Activated T-cell treated with anti-CD3 and anti-CD28 coated beads for 24 hours (primary cell): ENCODE results near the gene SRRT.
A peak's percentile ranks its signal among the peaks of the same experiment; 100 is the strongest.

ENCODE experiments used
- DNase-seq: peaks from one replicate; pipeline ENCODE4 v3.0.0-alpha.2; 2020; ENCODE audit warnings: low read depth

SRRT gene

DNA sequence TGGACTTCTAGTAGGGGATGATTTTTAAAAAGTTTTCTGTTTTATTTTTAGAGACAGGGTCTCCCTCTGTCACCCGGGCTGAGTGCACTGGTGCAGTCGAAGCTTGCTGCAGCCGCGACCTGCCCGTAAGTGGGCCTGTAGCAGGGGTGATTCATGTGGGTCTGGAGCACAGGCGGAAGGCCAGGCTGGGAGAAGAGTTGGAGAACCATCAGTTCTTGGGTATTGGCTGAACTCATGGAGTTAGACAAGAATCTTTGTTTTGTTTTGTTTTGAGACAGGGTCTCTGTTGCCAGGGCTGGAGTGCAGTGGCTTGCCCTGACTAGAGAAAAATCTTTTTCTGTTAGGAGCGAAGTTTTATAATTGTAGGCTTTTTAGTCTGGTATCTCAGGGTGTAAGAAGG, 5.7 kb downstream of the SRRT start:
- no peak for DNase-seq

DNA sequence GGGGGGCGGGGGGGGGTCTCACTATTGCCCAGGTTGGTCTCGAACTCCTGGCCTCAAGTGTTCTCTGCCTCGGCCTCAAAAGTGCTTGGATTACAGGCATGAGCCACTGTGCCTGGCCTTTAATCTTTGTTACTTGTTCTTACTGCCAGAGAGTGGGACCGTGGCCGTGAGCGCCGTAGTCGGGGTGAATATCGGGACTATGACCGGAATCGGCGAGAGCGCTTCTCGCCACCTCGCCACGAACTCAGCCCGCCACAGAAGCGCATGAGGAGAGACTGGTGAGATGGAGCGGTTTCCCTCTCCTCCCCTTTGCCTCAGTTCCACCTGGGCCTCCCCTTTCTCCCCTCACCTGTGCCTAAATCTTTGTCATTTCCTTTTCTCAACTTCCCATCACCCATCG, 6.2 kb downstream of the SRRT start:
- no peak for DNase-seq

DNA sequence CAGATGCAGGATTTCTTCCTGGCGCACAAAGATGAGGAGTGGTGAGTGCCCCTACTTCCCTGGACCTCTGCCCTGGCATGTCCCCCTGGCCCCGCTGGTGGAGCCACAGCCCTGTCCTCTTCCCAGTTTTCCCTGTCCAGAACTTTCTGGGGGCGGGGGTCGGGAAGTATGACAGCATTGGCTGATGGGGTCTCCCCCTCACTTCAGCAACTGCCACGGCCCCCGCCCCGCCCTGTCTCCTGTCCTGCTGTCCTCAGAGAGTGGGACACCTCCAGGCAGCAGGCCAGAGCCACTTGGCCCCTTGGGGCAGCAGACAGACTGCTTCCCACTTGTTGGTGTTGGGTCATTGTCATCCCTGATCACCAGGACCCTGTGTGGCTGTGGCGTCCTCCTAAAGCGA, 7.3 kb downstream of the SRRT start:
- no peak for DNase-seq

DNA sequence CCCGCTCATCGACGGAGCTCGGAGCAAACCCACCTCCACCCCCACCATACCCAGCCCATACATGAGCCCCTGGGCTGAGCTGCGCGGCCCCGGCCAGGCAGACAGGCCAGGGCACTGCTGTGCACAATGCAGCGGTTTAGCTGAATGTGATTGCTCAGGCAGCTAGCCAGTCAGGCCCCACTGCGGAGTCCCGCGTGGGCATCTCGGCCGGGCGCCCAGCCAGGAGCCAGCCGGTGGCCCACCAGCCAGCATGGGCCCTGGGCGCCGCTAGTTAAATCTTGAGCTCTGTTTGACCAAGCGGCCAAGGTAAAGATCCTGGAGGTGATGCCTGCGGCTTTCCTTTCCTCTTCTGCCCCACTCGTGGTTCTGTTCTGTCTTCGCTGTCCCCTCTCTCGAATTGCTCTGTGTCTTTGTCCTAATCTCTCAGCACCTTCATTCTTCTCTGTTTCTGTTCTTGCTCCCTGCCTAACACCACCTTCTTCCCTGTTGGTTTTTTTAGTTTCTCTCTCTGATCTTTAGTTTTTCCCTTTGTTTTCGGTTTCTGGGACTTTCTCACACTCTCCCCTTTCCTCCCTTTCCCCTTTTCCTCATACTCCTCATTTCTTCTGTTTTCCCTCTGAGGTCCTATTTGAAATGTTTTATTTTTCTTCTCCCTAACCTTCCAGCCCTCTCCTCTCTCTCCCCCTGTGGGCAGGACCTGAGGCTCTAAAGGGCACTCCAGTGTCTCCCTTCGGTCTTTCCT, 8.1 kb downstream of the SRRT start:
- no peak for DNase-seq

DNA sequence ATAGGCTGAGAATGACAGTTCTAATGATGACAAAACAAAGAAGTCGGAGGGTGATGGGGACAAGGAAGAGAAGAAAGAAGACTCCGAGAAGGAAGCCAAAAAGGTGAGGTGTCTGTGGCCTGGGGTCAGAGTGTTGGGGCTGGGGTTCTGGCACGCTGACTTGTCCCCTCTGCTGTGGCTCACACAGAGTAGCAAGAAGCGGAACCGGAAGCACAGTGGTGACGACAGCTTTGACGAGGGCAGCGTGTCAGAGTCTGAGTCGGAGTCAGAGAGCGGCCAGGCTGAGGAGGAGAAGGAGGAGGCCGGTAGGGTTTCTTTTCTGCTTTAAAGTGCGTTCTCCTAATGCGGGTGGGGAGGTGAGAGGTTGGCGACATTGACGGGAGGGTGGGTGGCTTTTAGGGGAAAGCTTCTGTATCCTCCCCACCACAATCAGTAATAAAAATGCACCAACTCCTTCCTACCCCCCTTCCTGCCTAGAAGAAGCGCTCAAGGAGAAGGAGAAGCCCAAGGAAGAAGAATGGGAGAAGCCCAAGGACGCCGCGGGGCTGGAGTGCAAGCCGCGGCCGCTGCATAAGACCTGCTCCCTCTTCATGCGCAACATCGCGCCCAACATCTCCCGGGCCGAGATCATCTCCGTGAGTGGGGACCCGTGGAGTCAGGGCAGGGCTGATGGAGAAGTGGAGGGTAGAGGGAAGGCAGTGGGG, 10.0 kb downstream of the SRRT start:
- DNase-seq, result no peak

DNA sequence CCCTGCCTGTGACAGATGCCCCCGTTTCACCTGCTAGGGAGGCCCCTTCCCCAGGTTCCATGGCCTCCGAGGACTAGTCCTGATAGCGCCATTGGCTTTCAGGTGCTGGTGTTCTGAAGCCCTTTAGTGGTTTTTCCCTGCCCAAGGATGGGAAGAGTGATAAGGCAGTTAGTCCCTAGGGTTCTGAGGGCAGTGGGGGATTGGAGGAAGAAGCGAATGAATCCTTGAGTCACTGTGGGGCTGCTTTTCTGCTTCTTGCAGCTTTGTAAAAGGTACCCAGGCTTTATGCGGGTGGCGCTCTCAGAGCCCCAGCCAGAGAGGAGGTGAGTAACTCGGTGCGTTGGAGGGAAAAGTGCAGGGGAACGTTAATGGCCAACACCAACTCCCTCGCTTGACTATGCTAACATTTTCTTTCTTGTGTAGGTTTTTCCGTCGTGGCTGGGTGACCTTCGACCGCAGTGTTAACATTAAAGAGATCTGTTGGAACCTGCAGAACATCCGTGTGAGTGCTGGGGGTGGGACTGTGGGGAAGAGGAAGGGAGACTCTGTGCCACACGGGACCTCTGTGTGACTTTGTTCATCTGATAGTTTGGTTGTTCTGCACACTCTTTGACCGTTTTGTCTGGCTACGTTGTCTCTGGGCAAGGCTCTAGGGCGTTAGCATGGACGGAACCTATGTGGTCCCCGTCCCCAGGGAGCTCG, 10.7 kb downstream of the SRRT start:
- DNase-seq, result no peak

DNA sequence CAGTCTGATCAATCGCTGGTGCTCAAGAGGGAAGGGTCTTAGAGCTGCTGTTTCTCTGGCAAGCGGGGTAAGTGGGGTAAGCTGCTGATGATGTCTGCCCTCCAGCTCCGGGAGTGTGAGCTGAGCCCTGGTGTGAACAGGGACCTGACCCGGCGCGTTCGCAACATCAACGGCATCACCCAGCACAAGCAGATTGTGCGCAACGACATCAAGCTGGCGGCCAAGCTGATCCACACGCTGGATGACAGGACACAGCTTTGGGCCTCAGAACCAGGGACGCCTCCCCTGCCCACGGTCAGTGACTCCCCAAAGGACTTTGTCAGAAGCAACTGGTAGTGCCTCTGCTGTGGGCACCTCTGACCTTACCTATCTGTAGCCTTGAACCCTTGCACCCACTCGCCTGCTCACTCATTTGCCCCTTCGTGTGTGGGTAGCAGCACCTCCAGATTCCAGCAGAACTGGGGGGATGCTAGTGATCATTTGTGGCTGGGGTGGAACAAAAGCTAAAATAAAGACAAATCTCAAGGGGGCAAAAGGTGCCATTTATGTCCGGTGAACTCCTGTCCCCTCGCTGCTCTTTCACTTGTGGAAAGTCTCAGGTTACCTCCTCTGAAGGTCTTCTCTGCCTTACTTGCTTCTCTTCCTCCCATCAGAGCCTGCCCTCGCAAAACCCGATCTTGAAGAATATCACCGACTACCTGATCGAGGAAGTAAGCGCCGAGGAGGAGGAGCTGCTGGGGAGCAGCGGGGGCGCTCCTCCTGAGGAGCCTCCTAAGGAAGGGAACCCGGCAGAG, 11.4 kb downstream of the SRRT start:
- no peak for DNase-seq

DNA sequence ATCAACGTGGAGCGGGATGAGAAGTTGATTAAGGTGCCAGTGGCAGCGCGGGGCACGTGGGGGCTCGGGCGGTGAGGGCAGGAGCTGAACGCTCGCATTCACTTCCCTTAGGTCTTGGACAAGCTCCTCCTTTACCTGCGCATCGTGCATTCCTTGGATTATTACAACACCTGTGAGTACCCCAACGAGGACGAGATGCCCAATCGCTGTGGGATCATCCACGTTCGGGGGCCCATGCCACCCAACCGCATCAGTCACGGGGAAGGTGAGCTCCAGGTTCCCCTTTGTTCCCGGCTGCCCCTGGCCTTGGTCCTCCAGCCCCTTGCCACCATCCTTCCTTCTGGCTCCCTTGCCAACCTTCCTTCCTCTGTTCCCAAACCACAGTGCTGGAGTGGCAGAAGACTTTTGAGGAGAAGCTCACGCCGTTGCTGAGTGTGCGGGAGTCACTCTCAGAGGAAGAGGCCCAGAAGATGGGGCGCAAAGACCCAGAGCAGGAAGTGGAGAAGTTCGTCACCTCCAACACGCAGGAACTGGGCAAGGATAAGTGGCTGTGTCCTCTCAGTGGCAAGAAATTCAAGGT, 12.1 kb downstream of the SRRT start:
- no peak for DNase-seq

DNA sequence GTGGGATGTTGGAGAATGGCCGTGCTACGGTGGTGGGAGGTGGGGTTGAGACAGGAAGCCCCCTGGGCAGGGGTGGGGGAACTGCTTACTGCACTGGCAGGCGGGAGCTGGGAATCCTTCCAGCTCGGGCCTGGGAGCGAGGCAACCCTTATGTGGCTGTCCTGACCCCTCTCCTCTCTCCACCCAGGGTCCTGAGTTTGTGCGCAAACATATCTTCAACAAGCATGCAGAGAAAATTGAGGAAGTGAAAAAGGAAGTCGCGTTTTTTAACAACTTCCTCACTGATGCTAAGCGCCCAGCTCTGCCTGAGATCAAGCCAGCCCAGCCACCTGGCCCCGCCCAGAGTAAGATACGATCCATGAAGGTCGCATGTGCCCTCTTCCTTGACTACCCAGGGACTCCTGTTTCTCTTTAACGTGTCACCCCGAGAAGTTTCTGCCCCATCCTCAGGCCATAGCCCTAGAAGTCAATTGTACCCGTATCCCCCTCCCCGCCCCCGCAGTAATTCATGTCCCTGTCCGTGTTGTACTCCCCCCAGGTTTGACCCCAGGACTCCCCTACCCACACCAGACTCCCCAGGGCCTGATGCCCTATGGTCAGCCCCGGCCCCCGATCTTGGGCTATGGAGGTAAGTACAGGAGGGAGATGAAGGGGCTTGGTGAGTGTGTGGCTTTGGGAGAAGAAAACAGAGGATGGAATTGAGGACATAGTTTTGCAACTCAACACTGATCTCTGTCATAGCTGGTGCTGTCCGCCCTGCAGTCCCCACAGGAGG, 12.8 kb downstream of the SRRT start:
- DNase-seq, result peak; percentile 41

DNA sequence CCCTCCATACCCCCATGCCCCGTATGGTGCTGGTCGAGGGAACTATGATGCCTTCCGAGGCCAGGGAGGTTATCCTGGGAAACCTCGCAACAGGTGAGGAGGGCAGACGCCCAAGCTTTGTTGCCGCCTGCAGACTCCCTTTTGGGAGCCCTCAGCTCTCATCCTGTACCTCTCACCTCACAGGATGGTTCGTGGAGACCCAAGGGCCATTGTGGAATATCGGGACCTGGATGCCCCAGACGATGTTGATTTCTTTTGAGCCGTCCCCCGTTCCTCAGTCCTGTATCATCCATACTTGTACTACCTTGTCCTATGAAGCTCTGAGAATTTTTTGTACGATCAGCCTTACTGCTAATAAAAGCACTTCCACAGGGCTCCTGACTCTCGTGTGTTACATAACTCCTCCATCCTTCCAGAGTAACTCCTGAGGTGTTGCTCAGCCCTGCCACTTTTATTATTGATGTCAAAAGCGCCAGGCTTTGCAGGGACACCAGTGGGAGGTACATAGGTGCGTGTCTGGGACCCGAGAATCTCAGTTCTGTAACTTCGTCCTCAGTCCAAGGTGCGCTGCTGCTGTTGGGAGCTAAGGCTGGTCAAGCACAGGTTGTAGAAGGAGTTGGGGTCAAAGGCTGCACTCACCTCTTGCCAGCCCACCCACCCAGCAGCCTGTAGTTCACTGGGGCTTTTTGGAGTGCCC, 13.5 kb downstream of the SRRT start:
- no peak for DNase-seq

DNA sequence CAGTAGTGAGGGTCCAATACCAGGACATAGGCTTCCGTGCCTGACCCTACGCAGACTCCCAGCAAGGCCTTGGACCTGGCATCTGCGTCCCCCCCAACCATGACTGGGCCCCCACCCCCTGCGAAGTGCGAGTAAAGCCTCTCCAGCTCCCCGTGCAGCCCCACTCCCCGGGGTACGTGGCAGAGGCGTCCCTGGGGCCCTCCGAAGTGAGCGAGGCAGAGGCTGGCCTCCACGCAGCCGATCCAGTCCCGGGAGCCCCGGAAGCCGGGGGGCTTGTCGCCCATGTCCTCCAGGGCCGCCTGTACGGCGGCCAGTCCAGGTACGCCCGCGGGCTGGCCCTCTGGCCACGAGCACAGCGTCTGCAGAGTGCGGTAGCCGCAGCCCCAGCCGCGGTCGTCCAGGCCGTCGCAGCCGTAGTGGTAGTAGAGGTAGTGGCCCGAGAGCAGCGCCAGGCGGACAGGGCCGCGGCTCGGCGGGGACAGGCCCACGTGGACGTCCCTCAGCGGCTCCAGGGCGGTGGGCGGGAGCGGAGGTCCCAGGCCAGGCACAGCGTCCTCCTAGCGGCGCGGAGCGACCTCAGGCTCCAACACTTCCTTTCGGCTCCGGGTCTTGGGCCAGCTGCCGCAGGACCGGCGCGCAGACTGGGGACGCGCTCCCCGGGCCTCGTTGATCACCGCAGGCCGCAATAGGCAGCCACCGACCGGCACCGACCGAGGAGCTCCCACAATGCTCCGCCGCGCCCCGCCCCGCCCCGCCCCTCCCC, 14.3 kb downstream of the SRRT start, which contains the start of gene UFSP1:
UFSP1 (minus strand) TSS at position 728 of the 763 bp plus-strand sequence; CDS start at position 284, 444 bp downstream.
- no peak for DNase-seq

DNA sequence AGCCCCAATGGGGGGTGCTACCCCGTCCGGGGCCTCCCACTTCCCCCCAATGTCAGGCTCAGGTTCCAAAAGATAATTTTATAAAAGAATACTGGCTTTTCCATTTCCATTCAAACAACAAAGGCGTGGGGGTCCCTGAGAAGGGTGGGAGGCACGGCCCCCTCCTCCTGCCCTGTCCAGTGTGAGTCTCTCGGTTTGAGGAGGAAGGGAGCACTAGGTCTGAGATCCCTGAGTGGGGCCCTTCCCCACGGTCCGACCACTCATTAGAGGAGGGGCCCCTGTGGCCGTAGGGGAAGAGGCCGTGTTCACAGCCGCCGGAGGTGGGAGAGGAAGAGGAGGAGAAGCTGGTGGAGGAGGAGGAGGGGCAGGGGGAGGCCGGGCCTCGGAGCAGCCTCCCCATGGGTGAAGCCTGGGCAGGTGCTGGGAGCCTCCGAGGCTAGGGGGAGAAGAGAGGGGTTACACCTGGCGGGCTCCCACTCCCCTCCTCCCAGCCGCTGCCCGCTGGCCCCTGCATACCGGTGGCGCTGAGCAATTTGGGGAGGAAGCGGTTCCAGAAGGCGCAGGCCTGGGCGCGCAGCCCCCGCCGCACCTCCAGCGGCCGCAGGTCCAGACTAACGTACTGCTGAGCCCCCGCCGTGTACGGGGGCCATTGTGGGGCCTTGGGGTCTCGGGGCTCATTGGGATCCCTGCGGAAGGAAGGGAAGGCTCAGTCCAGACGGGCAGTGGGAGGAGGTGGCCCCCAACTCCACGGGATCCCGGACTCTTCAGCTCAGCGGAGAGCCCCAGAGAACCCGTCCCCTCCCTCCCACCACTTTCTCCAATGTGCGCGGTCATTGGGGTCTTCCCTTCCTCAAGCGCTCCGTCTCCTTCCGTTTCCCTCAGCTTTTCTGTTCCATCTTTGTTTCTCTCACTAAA, 16.0 kb downstream of the SRRT start:
- no peak for DNase-seq

DNA sequence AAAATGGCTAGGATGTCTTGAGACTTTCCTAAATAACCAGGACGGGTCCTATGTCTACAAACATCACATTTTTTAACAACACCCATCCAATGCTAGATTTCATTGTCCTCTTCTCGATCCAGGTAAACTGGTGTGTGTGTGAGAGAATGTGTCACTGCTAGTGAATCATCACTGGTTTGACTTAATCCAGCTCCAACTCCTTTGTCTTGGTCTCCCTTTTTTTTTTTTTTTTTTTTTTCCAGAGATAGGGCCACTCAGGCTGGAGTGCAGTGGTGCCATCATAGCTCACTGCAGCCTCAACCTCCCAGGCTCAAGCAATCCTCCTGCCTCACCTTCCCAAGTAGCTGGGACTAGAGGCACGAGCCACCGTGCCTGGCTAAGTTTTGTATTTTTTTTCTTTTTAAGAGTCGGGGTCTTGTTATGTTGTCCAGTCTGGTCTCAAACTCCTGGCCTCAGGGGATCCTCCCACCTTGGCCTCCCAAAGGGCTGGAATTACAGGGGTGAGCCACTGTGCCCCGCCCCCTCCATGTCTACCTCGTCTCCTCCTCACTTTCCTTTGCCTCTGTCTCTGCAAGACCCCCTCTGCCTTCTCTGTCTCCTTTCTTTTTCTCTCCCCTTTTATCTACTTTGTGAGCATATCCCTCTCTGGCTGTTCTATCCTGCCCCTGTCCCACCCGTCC, 16.8 kb downstream of the SRRT start:
- no peak for DNase-seq

DNA sequence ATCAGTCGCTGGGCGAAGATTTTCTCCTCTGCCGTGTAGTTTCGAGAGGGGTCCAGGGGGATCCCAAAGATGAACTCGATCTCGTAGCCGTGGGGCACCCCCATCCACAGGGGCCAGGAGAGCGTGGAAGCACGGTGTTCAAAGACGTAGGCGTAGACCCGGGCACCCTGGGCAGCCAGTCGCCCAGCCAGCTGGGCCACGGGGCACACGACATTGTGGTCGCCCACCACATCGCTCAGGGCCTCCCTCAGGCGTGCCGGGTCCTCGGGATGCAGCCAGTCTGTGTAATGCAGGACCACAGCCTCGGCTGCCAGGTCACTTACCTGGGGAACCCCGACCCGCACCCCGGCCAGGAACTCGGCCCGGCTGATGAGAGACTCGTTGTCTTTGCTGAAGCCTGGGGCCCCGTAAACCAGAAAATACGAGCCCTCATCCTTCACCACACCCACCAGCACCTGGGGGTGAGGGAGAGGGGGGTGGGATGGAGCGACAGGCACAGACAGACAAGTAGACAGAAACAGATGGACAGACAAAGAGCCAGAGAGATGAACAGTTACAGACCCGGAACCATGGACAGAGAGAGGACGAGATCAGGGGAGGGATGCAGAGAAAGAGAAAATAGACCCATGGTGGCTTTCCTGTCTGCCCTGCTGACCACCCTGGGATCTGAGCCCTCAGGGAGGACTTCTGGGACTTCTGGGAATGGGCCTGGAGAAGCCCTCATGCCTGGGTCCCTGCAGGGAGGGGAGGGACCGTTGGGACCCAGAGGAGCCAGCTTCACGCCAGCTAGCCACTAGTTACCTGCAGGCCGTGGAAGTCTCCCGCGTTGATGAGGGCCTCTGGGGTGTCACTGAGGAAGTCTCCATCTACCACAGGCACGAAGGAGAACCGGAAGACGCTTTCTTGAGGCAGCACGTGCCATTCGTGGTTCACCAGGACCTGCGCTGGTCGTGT, 17.7 kb downstream of the SRRT start:
- no peak for DNase-seq

DNA sequence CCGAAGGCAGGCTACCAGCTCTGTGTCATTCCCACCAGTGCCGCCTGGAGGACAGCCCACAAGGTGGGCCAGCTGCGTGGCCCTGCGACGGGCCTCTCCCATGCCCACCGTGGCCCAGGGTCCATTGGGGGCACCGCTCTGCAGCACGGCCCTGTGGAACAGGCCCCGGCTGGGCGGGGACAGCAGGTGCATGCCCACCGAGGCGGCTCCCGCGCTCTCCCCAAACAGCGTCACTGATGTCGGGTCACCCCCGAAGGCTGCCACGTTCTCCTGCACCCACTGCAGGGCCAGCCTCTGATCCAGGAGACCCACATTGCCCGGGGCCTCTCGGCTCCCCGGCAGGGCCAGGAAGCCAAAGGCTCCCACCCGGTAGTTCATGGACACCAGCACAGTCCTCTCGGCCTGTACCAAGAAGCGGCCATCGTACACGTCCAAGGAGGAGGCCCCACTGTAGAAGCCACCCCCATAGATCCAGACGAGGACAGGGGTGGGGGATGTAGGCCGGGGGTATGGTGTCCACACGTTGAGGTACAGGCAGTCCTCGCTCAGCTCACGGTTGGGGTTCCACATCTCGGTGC, 18.5 kb downstream of the SRRT start:
- no peak for DNase-seq

DNA sequence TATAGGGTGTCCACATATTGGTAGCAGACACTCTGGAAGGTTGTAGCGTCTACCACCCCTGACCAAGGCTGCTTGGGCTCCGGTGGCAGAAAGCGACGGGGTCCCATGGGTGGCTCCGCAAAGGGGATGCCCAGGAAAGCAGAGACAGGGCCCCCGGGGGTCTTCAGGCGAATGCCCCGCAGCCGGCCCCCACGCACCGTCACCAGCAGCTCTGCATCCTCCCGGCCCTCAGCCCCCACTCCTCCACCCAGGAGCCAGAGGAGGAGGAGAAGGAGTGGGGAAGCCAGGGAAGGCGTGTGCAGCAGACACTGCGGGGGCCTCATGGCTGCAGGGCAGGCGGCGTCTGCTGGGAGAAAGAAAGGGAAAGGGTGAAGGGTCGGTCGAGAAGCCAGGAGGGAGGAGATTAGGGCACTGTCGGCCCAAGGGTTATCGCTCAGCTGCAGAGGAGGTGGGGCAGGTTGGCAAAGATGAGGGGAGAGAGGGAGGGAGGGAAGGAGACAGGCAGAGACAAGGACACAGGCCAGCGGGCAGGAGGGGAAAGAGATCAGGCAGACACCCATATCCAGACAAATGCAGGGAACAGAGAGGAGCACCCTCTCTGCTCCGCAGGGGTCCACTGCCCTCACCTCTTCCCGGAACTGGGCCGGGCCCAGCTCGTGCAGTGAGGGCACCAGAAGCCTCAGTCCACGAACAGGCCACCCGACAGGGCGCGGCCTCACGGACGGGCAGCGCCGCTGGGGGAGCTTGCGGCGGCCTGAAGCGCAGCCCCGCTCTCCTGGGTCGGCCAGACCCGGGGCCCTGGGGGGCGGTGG, 19.2 kb downstream of the SRRT start:
- DNase-seq, result no peak
